Transverse colon (tissue), 4 donors: ENCODE measurements around the gene MMP25. TPM values are rescaled to one million over a fixed set of nuclear protein-coding genes. Genes with fewer than 3 reads are reported as not detected.
A peak's percentile ranks its signal among the peaks of the same experiment; 100 is the strongest.

Experiments
- DNase-seq: peaks from one replicate; pipeline ENCODE4 v3.0.0-alpha.2; 2019
- H3K27ac ChIP-seq, 4 donors: fragments of 200-600 bp; sonication (generic); 2 replicates each; pipeline ENCODE4 v1.5.1; 2016 to 2018; ENCODE audit warnings: inconsistent platforms in 4 of 4
- H3K27me3 ChIP-seq: fragments of 200-600 bp; sonication (generic); 2 replicates; pipeline ENCODE4 v1.5.1; 2017; ENCODE audit warnings: inconsistent platforms
- H3K36me3 ChIP-seq, 4 donors: fragments of 200-600 bp; sonication (generic); 2 replicates each; pipeline ENCODE4 v1.5.1; 2017 to 2019; ENCODE audit warnings: inconsistent platforms in 4 of 4
- H3K4me1 ChIP-seq, 4 donors: fragments of 200-600 bp; sonication (generic); 2 replicates each; pipeline ENCODE4 v1.5.1; 2017 to 2020; ENCODE audit warnings: inconsistent platforms in 4 of 4
- H3K4me3 ChIP-seq, 4 donors: fragments of 200-600 bp; sonication (generic); 1 replicate in 1 of 4; 2 replicates in 3 of 4; pipeline versions ENCODE4 v1.5.1 to v1.6.1; 2017 to 2019; ENCODE audit warnings: inconsistent platforms in 4 of 4
- H3K9me3 ChIP-seq, 2 donors: fragments of 200-600 bp; sonication (generic); 2 replicates each; pipeline ENCODE4 v1.5.1; 2017 to 2019; ENCODE audit warnings: inconsistent platforms in 2 of 2
- EP300 ChIP-seq: sonication (generic); formaldehyde crosslinking; IDR thresholded peaks from one replicate; pipeline ENCODE4 v1.6.1; 2017; ENCODE audit warnings: antibody characterized with exemption, low read depth
- POLR2A ChIP-seq: fragments of 450-650 bp; IDR thresholded peaks from one replicate; pipeline ENCODE4 v1.6.1; 2016; ENCODE audit warnings: antibody characterized with exemption, mild to moderate bottlenecking, moderate library complexity
- POLR2AphosphoS5 ChIP-seq, 3 donors: sonication (generic); formaldehyde crosslinking; IDR thresholded peaks; one replicate each; pipeline ENCODE4 v1.6.1; 2016; ENCODE audit warnings: antibody characterized with exemption in 3 of 3
- WGBS, 2 donors: methylation state at CpG; one replicate each; pipeline ENCODE4 v1.1.5; 2018; ENCODE audit warnings: low coverage in 1 of 2; 5-methylcytosine and 5-hydroxymethylcytosine counted together
- in situ Hi-C, 4 donors: fragments of 200-750 bp; cut with MboI; loops; one replicate each; pipeline versions ENCODE4 v1.15.0 to v1.15.1; 2017; ENCODE audit warnings: low sequenced_read_pairs in 3 of 4, low pct_ligation_motif_present in 1 of 4, low pct_unique_long_range_greater_than_20kb in 1 of 4
- intact Hi-C: fragments of 100-400 bp; cut with DNase I; formaldehyde crosslinking; loops from one replicate; pipeline ENCODE4 v1.15.1; 2023; ENCODE audit warnings: low total_unique reads
- total RNA-seq, 4 donors: library from RNA; depleted of rRNA; stranded (reverse); fragments of >200 nt; gene quantifications; one replicate each; pipeline ENCODE4 v1.1.0, GENCODE V29; 2016
- TF ChIP-seq, protein P1 (sequence below), 5 experiments: fragments of 200-600 bp in 3 of 5; fragments of 450-650 bp in 2 of 5; sonication (generic) in 3 of 5; IDR thresholded peaks; 1 replicate in 2 of 5; 2 replicates in 3 of 5; pipeline ENCODE4 v1.5.1; 2016 to 2017; ENCODE audit warnings: antibody characterized with exemption in 5 of 5, inconsistent platforms in 3 of 5, mild to moderate bottlenecking in 2 of 5, moderate library complexity in 1 of 5

The MMP25 gene
- total RNA-seq, 4 donors from 2014 or later: 1.6 to 9.4 (median 1.8) TPM; not detected in 1

DNA sequence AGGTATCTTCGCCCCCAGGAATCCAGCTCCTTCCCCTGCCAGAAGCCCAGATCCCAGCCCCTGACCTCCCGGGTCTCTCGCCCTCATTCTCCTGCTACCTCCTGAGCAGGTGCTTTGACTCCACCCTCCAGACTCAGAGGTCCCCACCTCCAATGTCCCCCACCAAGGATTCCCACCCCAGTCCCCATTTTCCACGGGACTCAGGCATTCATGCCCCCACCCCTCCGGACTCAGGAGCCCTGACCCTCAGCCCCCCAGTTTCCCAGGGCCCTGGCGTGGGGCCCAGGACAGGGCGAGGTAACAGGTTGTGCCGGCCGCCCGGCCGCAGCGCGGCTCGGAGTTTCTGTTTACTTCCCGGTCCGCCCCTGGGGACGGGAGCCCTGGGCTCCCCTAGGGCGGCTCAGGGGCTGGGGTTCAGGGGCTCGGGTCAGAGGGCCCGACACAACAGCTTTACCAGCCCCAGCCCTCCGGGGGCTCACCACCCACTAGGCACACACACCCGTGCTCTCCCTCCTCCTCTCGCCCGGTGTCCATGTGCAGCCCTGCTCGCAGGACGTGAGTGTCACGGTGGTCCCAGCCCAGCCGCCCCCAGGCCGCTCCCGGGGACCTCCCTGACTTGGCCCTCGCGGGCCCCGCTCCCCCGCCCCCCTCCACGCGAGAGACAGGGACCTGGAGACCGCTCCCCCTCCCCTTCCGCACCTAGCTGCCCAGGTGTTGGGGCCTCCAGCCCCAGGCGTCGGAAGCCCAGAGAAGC lies 10.2 kb upstream of the MMP25 start:
- no peaks in the 10 kb centered on the region for H3K9me3 ChIP-seq
- intact Hi-C loops: no loop called here
- no peaks in the 10 kb centered on the region for H3K36me3 ChIP-seq
- H3K4me3 ChIP-seq: peak overlapping the region; percentile 35 to 72 (median 58)
- peaks cover 0 to 52% (median 32%) of the 10 kb centered on the region in 4 donors for H3K4me1 ChIP-seq
- in situ Hi-C loops: loop anchor here in 1 of 4 donors (25.0 kb wide), 1 partner anchor 101 kb away; the partner anchor contains the start of gene ZNF213
- TF ChIP-seq EP300: no peak
- no peak for TF ChIP-seq POLR2A
- TF ChIP-seq POLR2AphosphoS5 (IDR thresholded peaks at IDR 0.05): peak in 1 of 3 donors; percentile 30
- TF ChIP-seq, protein P1, sequence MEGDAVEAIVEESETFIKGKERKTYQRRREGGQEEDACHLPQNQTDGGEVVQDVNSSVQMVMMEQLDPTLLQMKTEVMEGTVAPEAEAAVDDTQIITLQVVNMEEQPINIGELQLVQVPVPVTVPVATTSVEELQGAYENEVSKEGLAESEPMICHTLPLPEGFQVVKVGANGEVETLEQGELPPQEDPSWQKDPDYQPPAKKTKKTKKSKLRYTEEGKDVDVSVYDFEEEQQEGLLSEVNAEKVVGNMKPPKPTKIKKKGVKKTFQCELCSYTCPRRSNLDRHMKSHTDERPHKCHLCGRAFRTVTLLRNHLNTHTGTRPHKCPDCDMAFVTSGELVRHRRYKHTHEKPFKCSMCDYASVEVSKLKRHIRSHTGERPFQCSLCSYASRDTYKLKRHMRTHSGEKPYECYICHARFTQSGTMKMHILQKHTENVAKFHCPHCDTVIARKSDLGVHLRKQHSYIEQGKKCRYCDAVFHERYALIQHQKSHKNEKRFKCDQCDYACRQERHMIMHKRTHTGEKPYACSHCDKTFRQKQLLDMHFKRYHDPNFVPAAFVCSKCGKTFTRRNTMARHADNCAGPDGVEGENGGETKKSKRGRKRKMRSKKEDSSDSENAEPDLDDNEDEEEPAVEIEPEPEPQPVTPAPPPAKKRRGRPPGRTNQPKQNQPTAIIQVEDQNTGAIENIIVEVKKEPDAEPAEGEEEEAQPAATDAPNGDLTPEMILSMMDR (IDR thresholded peaks at IDR 0.05): no peak
- DNase-seq: peak; percentile 72
- H3K27ac ChIP-seq: peak overlapping the region; percentile 76 to 88 (median 84)
- peaks cover 72% of the 10 kb centered on the region for H3K27me3 ChIP-seq
- WGBS, 2 donors: 3% methylated on average over 24 of the region's 40 CpGs; no CpG with 5 or more reads in 1 of the 2 donors

- intact Hi-C loops: no loop called here
- peak within 1 kb of the TSS; percentile 76 to 88 (median 84) for H3K27ac ChIP-seq
- no peaks in the 10 kb centered on the region for H3K36me3 ChIP-seq
- peak within 1 kb of the TSS; percentile 35 to 72 (median 58) for H3K4me3 ChIP-seq
- WGBS, 2 donors: 9 to 67% methylated on average over 1 to 26 of the region's 44 CpGs
- in situ Hi-C loops: loop anchor here in 1 of 4 donors (25.0 kb wide), 1 partner anchor 100 kb away; the partner anchor contains the start of gene ZNF213
- H3K9me3 ChIP-seq: no peaks in the 10 kb centered on the region
- H3K27me3 ChIP-seq: peaks cover 69% of the 10 kb centered on the region
- H3K4me1 ChIP-seq: peaks cover 0 to 46% (median 29%) of the 10 kb centered on the region in 4 donors
- DNase-seq: peak; percentile 87
- TF ChIP-seq POLR2AphosphoS5 (IDR thresholded peaks at IDR 0.05) (peak; percentile 45 to 74 (median 72)), EP300 (no peak), POLR2A (peak; percentile 61)
- TF ChIP-seq, protein P1 (IDR thresholded peaks at IDR 0.05): no peak
These were observed 9.5 kb upstream of the MMP25 start, which contains the start of gene BICDL2 for GRCh38 chr16:3036726-3037315. Gene BICDL2 (minus strand): TSS chr16:3036944. CDS start chr16:3035496, 1,448 bp downstream.

- DNase-seq: peak; percentile 79
- intact Hi-C loops: no loop called here
- 30% methylated on average over 11 of the region's 11 CpGs; no CpG with 5 or more reads in 1 of the 2 donors for WGBS, 2 donors
- Histone ChIP-seq H3K27ac (peak overlapping the region; percentile 62 to 79 (median 74)), H3K4me1 (peaks cover 0 to 33% (median 24%) of the 10 kb centered on the region in 4 donors), H3K4me3 (no peak overlapping the region), H3K36me3 (no peaks in the 10 kb centered on the region), H3K27me3 (peaks cover 69% of the 10 kb centered on the region), H3K9me3 (no peaks in the 10 kb centered on the region)
- in situ Hi-C loops: loop anchor here in 1 of 4 donors (25.0 kb wide), 1 partner anchor 99 kb away; the partner anchor contains the start of gene ZNF213
- TF ChIP-seq POLR2A: no peak
- no peak for TF ChIP-seq EP300
- no peak for TF ChIP-seq POLR2AphosphoS5 (IDR thresholded peaks at IDR 0.05)
- TF ChIP-seq, protein P1 (IDR thresholded peaks at IDR 0.05): no peak
These were observed 8.1 kb upstream of the MMP25 start for GRCh38 chr16:3038256-3038655.

GRCh38 chr16:3038896-3039295 lies 7.5 kb upstream of the MMP25 start:
- H3K4me3 ChIP-seq: no peak overlapping the region
- TF ChIP-seq POLR2A (peak; percentile 58), POLR2AphosphoS5 (IDR thresholded peaks at IDR 0.05) (peak in 2 of 3 donors; percentile 67 to 84), EP300 (no peak)
- TF ChIP-seq, protein P1 (IDR thresholded peaks at IDR 0.05): no peak
- in situ Hi-C loops: loop anchor here in 1 of 4 donors (25.0 kb wide), 1 partner anchor 98 kb away; the partner anchor contains the start of gene ZNF213
- H3K4me1 ChIP-seq: peaks cover 0 to 33% (median 23%) of the 10 kb centered on the region in 4 donors
- H3K27me3 ChIP-seq: peaks cover 72% of the 10 kb centered on the region
- no peaks in the 10 kb centered on the region for H3K36me3 ChIP-seq
- peak; percentile 84 for DNase-seq
- H3K27ac ChIP-seq: peak overlapping the region; percentile 62 to 79 (median 74)
- H3K9me3 ChIP-seq: no peaks in the 10 kb centered on the region
- intact Hi-C loops: no loop called here
- 48% methylated on average over 5 of the region's 5 CpGs; no CpG with 5 or more reads in 1 of the 2 donors for WGBS, 2 donors
